GM12801 (cell line): ENCODE measurements around the gene RFXAP.

Experiments used
- TF ChIP-seq, protein P1 (sequence below): IDR thresholded peaks from one replicate; pipeline ENCODE4 v1.5.1; 2011; ENCODE audit warnings: control low read depth; ENCODE audit not compliant: insufficient read length; ENCODE audit errors: extremely low read depth

Gene RFXAP, protein sequence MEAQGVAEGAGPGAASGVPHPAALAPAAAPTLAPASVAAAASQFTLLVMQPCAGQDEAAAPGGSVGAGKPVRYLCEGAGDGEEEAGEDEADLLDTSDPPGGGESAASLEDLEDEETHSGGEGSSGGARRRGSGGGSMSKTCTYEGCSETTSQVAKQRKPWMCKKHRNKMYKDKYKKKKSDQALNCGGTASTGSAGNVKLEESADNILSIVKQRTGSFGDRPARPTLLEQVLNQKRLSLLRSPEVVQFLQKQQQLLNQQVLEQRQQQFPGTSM

DNA sequence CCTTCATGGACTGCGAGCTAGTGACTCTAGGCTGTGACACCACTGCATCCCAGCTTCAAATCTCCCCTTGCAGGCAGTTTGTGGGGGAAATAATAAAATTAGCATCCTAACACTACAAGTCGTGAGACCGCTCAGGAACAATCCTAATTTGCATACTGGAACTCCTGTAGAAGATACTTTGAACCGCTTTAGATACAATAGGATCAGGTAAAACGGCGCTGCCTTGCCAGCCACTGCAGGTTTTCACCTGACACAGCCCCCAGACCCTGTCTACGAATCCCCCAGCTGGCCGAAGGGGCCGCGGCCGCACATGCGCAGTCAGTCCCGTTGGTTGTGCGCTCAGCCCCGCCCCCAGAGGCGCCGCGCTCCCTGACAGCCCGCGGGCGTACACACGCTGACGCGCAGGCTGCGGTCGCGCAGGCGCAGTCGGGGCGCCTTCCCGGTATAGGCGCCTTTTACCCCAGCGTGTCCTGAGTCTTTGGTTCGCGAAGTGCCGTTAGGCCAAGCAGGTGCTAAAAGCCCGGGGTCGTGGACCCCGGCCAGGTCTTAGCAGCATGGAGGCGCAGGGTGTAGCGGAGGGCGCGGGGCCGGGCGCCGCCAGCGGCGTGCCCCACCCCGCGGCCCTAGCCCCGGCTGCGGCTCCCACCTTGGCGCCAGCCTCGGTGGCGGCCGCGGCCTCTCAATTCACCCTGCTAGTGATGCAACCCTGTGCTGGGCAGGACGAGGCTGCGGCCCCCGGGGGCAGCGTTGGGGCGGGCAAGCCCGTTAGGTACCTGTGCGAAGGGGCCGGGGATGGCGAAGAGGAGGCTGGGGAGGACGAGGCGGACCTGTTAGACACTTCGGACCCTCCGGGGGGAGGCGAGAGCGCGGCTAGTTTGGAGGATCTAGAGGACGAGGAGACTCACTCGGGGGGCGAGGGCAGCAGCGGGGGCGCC, at the start of gene RFXAP:
TSS of gene RFXAP (plus strand) at position 419 of the 935 bp plus-strand sequence. CDS start at position 555, 136 bp downstream.
- TF ChIP-seq, protein P1, sequence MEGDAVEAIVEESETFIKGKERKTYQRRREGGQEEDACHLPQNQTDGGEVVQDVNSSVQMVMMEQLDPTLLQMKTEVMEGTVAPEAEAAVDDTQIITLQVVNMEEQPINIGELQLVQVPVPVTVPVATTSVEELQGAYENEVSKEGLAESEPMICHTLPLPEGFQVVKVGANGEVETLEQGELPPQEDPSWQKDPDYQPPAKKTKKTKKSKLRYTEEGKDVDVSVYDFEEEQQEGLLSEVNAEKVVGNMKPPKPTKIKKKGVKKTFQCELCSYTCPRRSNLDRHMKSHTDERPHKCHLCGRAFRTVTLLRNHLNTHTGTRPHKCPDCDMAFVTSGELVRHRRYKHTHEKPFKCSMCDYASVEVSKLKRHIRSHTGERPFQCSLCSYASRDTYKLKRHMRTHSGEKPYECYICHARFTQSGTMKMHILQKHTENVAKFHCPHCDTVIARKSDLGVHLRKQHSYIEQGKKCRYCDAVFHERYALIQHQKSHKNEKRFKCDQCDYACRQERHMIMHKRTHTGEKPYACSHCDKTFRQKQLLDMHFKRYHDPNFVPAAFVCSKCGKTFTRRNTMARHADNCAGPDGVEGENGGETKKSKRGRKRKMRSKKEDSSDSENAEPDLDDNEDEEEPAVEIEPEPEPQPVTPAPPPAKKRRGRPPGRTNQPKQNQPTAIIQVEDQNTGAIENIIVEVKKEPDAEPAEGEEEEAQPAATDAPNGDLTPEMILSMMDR: no peak

DNA sequence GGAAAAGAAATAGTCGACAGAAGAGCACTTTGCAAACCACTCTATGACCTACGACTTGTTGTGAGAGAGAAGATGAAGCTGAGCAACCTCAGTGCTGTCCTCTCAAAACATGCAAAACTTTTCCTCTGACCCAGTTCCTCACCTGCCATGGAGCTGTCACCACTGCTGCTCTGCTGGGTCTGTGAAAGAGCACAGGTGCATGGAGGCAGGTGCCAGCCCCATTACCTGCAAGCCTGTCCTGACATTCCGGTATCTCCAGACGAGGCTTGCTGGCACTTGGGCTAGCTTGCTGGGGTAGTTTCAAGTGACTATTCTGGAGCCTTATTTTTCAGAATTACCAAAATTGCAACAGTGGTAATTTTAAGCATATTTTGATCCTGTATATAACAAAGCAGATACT, 49.5 kb upstream of the RFXAP start:
- TF ChIP-seq, protein P1: no peak

DNA sequence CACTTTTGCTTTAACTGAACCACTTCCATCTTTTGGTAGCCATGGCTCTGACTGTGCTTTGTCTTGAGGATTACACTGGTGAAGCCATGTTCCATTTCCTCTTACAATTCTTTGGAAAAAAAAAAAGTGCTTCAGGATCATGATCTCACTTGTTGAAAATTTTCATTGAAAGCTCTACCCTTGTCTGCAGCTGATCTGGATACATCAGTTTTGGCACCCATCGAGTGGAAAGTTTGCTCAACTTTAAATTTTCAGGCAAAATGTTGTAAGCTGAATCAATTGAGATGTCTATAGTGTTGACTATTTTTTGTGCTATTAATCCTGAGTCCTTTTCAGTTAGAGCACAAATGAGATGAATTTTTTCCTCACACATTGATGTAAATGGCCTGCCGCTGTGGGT, 48.3 kb upstream of the RFXAP start:
- TF ChIP-seq, protein P1: no peak

DNA sequence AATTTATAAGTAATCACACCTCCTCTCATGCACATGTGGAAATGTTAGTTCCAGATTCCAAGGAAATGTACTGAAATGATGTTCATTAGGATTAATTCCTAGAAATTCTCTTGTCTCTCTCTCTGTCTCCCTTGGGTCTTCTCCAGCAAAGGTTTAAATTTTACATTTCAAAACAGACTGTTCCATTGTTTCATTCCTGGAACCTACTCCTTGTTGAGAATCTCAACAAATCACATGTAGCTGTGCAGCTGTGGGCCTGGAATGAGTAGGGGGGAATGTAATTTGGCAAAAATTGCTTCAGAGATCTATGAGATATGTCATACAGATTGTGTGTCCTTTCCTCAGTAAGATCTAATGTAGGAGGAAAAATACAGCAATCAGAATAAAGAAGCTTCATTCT, 46.2 kb upstream of the RFXAP start:
- TF ChIP-seq, protein P1: no peak

DNA sequence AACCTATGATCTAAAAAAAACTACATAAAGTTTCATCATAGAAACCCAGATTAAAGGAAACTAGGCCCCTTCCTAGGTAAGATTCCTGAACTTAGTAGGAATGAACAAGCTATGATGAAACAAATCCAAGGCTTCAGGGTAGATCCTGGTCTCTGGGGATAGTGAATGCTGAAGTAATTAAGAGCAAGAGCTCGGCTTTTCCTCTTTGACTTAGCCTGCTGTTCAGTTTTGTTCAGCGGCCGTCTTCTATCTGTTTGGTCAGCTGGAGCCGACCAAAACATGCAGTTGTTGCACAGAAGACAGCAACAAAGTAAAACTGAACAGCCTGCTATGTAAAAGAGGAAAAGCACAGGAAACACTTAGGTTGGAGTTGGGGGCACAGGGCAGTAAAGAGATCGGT, 44.1 kb upstream of the RFXAP start:
- TF ChIP-seq, protein P1: no peak

DNA sequence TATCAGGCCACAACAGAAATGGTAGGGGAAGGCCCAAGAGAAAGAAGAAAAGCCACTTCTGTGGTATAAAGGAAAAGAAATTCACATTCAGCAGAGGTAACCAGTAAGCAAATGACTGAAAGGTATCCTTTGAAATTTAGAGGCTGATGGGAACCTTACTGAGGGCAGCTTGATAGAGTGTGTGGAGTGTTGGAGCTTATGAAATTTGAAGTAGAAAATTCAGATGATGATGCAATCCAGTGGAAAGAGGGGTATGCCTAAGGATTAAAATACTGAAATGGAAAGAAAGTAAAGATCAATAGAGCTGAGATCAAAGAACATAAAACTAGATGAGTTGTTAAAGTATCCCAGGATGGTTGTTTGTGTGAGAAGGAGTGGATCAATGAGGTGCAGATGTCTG, 42.8 kb upstream of the RFXAP start:
- TF ChIP-seq, protein P1: no peak

DNA sequence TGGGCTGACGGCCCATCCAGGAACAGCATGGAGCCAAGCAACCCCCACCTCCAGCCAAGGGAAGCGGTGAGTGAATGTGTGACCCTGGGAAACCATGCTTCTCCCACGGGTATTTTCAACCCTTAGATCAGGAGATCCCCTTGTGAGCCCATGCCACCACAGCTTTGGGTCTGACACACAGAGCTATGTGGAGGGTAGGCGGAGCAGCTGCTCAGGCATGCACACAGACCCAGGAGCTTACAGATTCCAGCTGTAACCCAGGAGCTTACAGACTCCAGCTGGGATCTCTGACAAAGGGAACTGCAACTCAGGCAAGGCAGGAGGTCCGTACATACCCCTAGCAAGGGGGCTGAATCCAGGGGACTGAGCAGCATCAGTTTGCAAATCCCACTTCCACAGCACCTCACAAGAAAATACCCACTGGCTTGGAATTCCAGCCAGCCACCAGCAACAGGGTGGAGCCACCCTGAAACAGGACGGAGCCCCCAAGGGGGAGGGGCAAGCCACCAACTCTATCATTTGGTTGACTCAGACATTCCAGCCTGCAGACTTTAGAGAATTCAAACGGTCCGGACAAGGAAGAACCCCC, 40.8 kb upstream of the RFXAP start:
- TF ChIP-seq, protein P1: no peak
